ENCODE data around the gene BRAF.

DNA sequence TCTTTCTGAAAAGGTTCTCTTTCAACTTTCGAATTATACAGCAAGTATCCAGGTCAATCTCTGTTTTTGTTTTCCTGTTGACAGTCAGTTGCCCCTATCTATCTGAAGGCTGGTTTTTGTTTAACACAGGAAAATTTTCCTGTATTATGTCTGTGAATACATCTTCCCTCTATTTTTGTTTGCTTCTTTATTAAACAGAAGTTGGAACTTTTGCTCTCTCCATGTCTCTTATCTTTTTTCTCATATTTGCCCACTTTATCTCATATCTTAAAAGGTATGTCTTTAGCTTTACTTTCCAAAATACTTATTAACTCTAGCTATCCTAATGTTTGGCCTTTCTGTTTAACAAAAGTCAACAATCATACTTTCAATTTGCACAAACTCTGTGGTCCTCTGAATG, 95.0 kb downstream of the BRAF start:
- TF ChIP-seq, protein P1, sequence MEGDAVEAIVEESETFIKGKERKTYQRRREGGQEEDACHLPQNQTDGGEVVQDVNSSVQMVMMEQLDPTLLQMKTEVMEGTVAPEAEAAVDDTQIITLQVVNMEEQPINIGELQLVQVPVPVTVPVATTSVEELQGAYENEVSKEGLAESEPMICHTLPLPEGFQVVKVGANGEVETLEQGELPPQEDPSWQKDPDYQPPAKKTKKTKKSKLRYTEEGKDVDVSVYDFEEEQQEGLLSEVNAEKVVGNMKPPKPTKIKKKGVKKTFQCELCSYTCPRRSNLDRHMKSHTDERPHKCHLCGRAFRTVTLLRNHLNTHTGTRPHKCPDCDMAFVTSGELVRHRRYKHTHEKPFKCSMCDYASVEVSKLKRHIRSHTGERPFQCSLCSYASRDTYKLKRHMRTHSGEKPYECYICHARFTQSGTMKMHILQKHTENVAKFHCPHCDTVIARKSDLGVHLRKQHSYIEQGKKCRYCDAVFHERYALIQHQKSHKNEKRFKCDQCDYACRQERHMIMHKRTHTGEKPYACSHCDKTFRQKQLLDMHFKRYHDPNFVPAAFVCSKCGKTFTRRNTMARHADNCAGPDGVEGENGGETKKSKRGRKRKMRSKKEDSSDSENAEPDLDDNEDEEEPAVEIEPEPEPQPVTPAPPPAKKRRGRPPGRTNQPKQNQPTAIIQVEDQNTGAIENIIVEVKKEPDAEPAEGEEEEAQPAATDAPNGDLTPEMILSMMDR (IDR thresholded peaks at IDR 0.05; ENCODE audit: low read length): no peak
- no peak for TF ChIP-seq EZH2phosphoT487 (IDR thresholded peaks at IDR 0.05; ENCODE audit: low read length)
- no peak for TF ChIP-seq EZH2 (optimal IDR thresholded peaks at IDR 0.05; ENCODE audit: low read depth, low read length)

All from MM.1S (cell line).